Left renal pelvis (tissue), 4 donors: ENCODE data around the gene C9orf57. TPM values are rescaled to one million over a fixed set of nuclear protein-coding genes. Genes with fewer than 3 reads are reported as not detected.
"Not testable (repeated sequence)": the region's sequence is repeated elsewhere in the genome, so short reads cannot be mapped to it uniquely, and the experiment has no call there.

ENCODE experiments used
- DNase-seq, 4 donors: peaks; one replicate each; pipeline ENCODE4 v3.0.0-alpha.2; 2013; ENCODE audit warnings: low read depth in 4 of 4, low spot score in 3 of 4
- polyA plus RNA-seq, 4 donors: library from polyadenylated mRNA; unstranded; fragments of 120-200 nt; gene quantifications; one replicate each; pipeline ENCODE4 v1.2.1, GENCODE V29; 2013; ENCODE audit not compliant: insufficient read length in 4 of 4

The C9orf57 gene, protein sequence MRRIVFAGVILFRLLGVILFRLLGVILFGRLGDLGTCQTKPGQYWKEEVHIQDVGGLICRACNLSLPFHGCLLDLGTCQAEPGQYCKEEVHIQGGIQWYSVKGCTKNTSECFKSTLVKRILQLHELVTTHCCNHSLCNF
- not detected for polyA plus RNA-seq

- no peak for DNase-seq
Measured at GRCh38 chr9:72060513-72060912, at the start of gene C9orf57. Gene C9orf57 (minus strand): TSS chr9:72060613. CDS start chr9:72059331, 1,282 bp downstream.

DNA sequence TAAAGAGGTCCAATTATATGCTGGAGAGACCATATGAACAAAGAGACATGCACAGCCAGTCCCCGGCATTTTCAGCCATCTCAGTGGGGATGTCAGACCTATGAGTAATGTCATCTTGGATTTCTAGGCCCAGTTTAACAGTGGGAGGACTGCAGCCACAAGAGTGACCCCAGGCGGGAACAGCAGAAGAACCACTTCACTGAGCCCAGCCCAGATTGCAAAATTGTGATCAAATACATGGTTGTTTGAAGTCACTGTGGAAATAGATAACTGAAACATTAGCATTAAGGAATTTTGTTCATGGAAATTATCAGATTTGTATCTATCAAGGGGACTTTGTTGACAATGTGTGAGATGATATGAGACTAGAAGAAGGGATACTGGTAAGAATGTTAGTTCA lies 42.1 kb upstream of the C9orf57 start:
- DNase-seq: no peak

GRCh38 chr9:72095520-72095919 lies 35.1 kb upstream of the C9orf57 start:
- not testable (repeated sequence) for DNase-seq

DNA sequence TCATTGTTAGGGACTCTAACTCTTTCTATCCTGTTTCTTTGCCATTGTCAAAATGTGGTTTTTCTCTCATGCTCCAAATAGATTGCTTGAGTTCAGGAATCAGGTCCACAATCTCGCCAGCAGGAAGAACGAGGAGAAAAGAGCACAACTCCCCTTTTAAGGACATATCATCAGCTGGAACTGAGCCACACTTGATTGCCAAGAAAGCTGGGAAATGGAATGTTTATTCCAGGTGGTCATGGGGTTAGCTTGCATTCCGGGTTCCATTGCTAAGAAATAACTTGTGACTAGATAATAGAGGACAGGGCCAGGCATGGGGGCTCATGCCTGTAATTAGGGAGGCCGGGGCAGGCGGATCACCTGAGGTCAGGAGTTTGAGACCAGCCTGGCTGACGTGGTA lies 32.4 kb upstream of the C9orf57 start:
- DNase-seq: no peak

DNA sequence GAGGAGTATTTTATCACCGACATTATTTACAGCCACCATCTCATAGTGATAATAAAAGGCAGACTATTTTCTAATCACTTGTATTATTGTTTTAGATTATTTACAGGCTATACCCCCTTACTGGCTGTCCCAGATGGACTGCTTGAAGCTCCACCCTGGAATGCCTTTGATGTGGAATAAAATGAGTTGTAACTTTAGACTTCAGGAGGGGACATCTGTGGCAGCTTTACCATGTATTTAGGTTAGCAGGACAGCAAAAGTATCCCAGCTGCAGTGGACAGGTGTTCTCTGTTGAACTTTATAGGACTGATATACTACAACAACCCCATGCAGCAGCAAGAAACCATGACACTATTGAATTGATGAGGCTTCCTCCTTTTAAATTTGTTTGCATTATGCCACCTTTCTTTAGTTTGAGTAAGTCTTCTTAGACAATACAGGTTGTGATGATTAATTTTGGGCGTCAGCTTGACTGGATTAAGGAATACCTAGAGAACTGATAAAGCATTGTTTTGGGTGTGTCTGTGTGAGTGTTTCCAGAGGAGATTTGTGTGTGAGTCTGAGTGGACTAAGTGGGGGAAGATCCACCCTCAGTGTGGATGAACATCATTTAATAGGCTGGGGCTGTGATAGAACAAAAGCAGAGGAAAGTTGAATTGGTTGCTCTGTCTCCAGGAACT lies 29.2 kb upstream of the C9orf57 start:
- DNase-seq: peak in 1 of 4 donors; percentile 3

GRCh38 chr9:72082536-72082935 lies 22.1 kb upstream of the C9orf57 start:
- DNase-seq: no peak

GRCh38 chr9:72074666-72075065 lies 14.3 kb upstream of the C9orf57 start:
- not testable (repeated sequence) for DNase-seq

GRCh38 chr9:72065076-72065475 lies 4.7 kb upstream of the C9orf57 start:
- no peak for DNase-seq

DNA sequence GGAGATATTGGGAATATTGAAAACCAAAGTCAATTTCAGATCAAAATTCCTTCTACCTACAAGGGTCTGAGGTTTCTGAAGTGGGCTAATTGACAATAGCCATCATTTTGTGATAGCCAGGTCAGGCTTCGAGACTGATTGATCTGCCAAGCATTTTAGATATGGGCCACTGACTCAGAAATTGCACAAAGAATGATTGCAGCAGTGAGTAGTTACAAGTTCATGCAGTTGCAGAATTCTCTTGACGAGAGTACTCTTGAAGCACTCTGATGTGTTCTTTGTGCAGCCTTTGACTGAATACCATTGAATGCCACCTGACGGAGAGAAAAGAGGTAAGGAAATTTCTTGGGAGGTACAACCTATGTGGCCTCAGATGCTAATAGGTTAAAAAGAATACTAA lies 8.3 kb downstream of the C9orf57 start:
- DNase-seq: no peak

GRCh38 chr9:72048850-72049249 lies 11.6 kb downstream of the C9orf57 start:
- DNase-seq: no peak

GRCh38 chr9:72046630-72047456 lies 13.6 kb downstream of the C9orf57 start:
- DNase-seq: no peak

DNA sequence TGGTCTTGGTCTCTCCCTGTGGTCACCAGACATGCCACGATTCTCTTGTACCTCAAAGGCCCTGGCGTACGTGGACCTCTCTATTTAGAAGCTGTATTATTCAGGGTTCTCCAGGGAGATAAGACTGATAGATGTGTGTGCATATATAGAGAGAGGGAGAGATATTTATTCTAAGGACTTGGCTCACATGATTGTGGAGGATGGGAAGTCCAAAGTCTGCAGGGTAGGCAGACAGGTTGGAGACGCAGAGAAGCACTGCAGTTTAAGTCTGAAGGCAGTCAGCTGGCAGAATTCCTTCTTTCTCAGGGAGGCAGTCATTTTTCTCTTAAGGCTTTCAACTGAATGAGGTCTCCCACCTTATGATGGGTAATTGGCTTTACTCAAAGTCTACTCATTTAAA lies 16.3 kb downstream of the C9orf57 start:
- DNase-seq: no peak

- DNase-seq: no peak
Measured at GRCh38 chr9:72043576-72043975, 16.8 kb downstream of the C9orf57 start.

GRCh38 chr9:72042928-72043327 lies 17.5 kb downstream of the C9orf57 start:
- no peak for DNase-seq

GRCh38 chr9:72041775-72042194 lies 18.6 kb downstream of the C9orf57 start:
- peak in 1 of 4 donors; percentile 50 for DNase-seq

DNA sequence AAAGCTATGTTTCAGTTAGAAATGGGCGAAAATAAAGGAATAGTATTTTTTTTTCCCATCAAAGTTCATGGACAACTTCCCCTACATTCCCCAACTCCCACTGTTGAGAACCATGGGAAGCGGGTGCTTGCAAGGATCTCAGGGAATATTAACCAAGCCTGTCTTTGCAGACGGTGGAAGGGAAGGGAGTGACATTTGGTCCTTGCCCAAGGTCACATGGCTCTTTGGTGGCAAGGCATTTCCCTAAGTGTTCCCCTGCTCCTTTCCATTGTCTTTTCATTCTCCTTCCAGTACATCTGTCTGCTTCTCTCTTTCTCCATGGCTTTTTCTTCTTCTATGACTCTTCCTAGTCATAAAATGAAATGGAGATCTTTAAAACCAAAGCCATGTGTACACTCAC lies 19.0 kb downstream of the C9orf57 start:
- DNase-seq: no peak

DNA sequence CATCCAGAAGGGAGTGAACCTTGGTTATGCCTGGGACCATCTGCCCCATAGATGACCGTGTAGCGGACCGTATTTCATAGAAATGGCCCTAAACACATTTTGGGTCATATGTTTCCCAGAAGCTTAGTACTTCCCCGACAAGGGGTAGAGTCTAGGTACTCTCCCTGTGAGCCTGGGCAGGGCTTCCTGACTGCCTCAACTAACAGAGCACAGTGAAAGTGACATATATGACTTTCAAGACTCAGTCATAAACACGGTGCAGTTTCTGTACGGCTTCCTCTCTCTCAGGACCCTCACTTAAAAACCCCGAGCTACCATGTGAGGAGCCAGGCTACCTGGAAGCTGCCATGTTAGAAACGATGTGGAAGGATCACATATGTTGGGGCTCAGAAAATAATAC lies 20.9 kb downstream of the C9orf57 start:
- no peak for DNase-seq

- peak in 3 of 4 donors; percentile 58 to 64 (median 61) for DNase-seq
Measured at GRCh38 chr9:72038890-72039410, 21.5 kb downstream of the C9orf57 start.

DNA sequence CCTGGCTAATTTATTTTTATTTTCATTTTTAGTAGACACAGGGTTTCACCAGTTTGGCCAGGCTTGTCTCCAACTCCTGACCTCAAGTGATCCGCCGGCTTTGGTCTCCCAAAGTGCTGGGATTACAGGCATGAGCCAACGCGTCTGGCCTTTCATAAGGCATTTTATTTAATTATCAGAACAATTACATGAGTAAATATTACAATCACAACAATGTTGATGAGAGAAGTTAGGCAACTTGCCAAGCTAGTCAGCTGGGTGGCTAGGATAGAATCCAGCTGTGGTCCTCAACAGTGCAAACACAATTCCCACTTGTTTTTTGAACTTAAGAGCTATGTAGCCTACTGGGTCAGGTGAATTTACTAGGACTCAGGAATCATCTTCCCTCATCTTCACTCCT lies 22.0 kb downstream of the C9orf57 start:
- peak in 1 of 4 donors; percentile 22 for DNase-seq

GRCh38 chr9:72037571-72037970 lies 22.8 kb downstream of the C9orf57 start:
- DNase-seq: no peak

DNA sequence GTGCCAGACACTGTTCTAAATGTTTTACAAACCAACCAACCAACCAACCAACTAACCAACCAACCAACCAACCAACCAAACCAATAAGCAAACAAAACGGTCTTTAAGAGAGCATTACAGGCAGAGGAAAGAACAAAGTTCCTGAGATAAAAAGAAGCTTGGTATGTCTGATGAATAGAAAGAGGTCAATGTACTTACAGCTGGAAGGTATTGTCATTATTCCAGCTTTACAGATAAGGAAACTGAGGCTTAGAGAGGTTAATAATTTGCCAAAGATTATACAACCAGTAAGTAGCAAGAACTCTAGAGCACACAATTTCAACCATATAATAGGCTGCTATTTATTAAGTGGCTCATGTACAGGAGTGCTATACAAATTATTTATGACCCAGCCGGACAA lies 29.6 kb downstream of the C9orf57 start:
- no peak for DNase-seq
